Measurements from ENCODE around the gene STARD3. TPM values are rescaled to one million over a fixed set of nuclear protein-coding genes. Genes with fewer than 3 reads are reported as not detected.

STARD3 gene
- total and polyA plus RNA-seq, 7 donors = 21.0 to 59.2 (median 37.0) TPM

DNA sequence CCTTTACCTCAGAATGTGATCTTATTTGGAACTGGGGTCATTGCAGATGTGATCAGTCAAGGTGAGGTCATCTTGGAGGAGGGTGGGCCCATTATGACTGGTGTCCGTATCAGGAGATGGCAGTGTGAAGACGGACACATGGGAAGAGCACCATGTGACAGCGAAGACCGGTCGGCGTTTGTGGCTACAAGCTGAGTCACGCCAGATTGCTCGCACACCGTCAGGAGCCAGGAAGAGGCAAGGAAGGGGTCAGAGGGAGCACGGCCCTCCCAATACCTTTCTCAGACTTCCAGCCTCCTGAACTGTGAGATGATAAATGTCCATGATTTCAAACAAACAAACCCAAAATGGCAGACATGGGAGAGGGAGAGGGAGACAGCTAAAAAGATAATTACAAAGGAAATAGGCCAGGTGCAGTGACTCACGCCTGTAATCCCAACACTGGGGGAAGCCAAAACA, 13.2 kb downstream of the STARD3 start:
- intact Hi-C loops (cut with DNase I) = no loop called here
- H3K4me1 ChIP-seq = no peaks in the 10 kb centered on the region
- H3K4me3 ChIP-seq = no peak overlapping the region
- no peaks in the 10 kb centered on the region for H3K27me3 ChIP-seq
- no peaks in the 10 kb centered on the region for H3K9me3 ChIP-seq
- no peaks in the 10 kb centered on the region for H3K36me3 ChIP-seq
- 92 to 93% methylated on average over 11 of the region's 11 CpGs for WGBS, 2 donors
- TF ChIP-seq CTCF (IDR thresholded peaks at IDR 0.05) (no peak), EP300 (IDR thresholded peaks at IDR 0.05) (no peak), POLR2A (IDR thresholded peaks at IDR 0.05) (no peak), POLR2AphosphoS5 (IDR thresholded peaks at IDR 0.05) (no peak)
- DNase-seq = no peak
- H3K27ac ChIP-seq = no peak overlapping the region

DNA sequence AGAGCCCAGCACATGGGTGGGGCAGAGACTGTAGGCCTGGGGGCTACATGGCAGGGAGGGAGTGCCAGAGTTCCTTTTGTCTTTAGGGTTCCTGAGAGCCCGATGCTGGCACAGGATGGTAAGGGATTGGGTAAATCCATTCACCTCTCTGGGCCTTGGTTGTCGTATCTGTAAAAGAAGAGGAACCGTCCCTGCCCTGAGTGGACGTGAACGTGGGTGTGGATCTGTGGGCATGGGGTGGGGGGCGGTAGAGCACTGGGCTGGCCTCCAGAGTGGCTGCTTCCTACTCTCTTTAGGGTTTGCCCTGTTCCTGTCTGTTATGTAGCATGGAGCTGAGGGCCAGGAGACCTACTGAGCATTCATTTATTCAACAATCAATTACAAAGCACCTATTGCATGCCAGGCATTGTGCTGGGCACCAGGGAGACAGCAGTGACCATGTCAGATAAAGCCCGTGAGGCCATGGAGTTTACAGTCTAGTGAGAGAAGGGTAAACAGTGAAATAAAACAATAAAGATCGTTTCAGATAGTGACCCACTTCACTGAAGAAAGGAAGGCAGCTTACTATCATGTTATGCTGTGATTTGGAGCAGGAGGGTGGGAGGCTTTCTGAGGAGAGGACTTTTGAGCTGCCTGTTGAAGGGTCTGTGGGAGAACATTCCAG, 15.1 kb downstream of the STARD3 start:
- H3K4me3 ChIP-seq = no peak overlapping the region
- H3K36me3 ChIP-seq = peaks cover 0 to 7% (median 0%) of the 10 kb centered on the region in 4 donors
- DNase-seq = no peak
- no peaks in the 10 kb centered on the region for H3K9me3 ChIP-seq
- no peaks in the 10 kb centered on the region for H3K4me1 ChIP-seq
- 14 to 54% methylated on average over 8 of the region's 8 CpGs for WGBS, 2 donors
- intact Hi-C loops (cut with DNase I) = no loop called here
- no peak for TF ChIP-seq POLR2A (IDR thresholded peaks at IDR 0.05)
- no peak for TF ChIP-seq EP300 (IDR thresholded peaks at IDR 0.05)
- no peak for TF ChIP-seq CTCF (IDR thresholded peaks at IDR 0.05)
- no peak for TF ChIP-seq POLR2AphosphoS5 (IDR thresholded peaks at IDR 0.05)
- peak overlapping the region; percentile 10 to 62 (median 28) for H3K27ac ChIP-seq
- H3K27me3 ChIP-seq = no peaks in the 10 kb centered on the region

- no peak for TF ChIP-seq EP300 (IDR thresholded peaks at IDR 0.05)
- TF ChIP-seq POLR2AphosphoS5 (IDR thresholded peaks at IDR 0.05) = no peak
- TF ChIP-seq CTCF (IDR thresholded peaks at IDR 0.05) = no peak
- no peak for DNase-seq
- Histone ChIP-seq H3K4me1 (no peaks in the 10 kb centered on the region), H3K36me3 (peaks cover 0 to 14% (median 0%) of the 10 kb centered on the region in 4 donors), H3K27me3 (no peaks in the 10 kb centered on the region), H3K9me3 (no peaks in the 10 kb centered on the region), H3K4me3 (peak overlapping the region in 3 of 4 donors; percentile 6 to 27 (median 12)), H3K27ac (peak overlapping the region; percentile 16 to 62 (median 40))
- intact Hi-C loops (cut with DNase I) = no loop called here
- 27 to 55% methylated on average over 7 of the region's 7 CpGs for WGBS, 2 donors
Measured at GRCh38 chr17:39652587-39653315, 15.8 kb downstream of the STARD3 start.

- Histone ChIP-seq H3K36me3 (peaks cover 0 to 19% (median 0%) of the 10 kb centered on the region in 4 donors), H3K4me3 (peak overlapping the region in 3 of 4 donors; percentile 6 to 27 (median 12)), H3K27ac (peak overlapping the region; percentile 16 to 62 (median 40)), H3K9me3 (no peaks in the 10 kb centered on the region), H3K27me3 (no peaks in the 10 kb centered on the region), H3K4me1 (no peaks in the 10 kb centered on the region)
- no peak for TF ChIP-seq CTCF (IDR thresholded peaks at IDR 0.05)
- TF ChIP-seq POLR2AphosphoS5 (IDR thresholded peaks at IDR 0.05) = no peak
- TF ChIP-seq EP300 (IDR thresholded peaks at IDR 0.05) = no peak
- TF ChIP-seq POLR2A (IDR thresholded peaks at IDR 0.05) = no peak
- DNase-seq = no peak
- intact Hi-C loops (cut with DNase I) = no loop called here
- 58 to 77% methylated on average over 12 of the region's 12 CpGs for WGBS, 2 donors
Measured at GRCh38 chr17:39653316-39653661, 16.3 kb downstream of the STARD3 start.

Measured in sigmoid colon (tissue), 7 donors.